GM18870 (cell line): ENCODE measurements around the gene THSD4.
"Not testable (repeated sequence)": the region's sequence is repeated elsewhere in the genome, so short reads cannot be mapped to it uniquely, and the experiment has no call there.

Experiments
- ATAC-seq: cut with Tn5 transposase; IDR thresholded peaks from one replicate; pipeline ENCODE4 v1.9.1; 2021; ENCODE audit warnings: moderate library complexity; ENCODE audit not compliant: unreplicated experiment

THSD4 gene

DNA sequence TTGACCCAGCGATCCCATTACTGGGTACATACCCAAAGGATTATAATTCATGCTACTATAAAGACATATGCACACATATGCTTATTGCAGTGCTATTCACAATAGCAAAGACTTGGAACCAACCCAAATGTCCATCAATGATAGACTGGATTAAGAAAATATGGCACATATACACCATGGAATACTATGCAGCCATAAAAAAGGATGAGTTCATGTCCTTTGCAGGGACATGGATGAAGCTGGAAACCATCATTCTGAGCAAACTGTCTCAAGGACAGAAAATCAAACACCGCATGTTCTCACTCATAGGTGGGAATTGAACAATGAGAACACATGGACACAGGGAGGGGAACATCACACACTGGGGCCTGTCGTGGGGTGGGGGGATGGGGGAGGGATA is 286.5 kb downstream of the THSD4 start:
- not testable (repeated sequence) for ATAC-seq

GRCh38 chr15:71409541-71409940 is 294.3 kb downstream of the THSD4 start:
- ATAC-seq: no peak

DNA sequence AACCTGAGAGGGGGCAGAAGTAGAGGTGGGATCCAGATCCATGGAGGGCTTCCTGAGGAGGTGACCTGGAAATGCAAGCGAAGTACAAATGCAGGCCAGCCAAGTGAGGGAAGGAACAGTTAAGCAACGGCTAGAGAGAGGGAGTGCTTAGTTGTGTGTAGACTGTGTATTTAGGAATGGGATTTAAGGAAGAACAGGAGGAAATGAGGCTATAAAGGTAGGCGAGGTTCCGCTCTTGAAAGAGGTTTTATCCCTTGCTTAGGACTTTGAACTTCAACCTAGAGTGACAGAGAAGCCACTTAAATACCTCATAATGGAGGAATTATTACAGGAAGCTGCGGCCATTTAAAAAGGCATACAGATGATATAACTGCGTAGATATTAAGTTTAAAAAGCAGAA is 295.1 kb downstream of the THSD4 start:
- no peak for ATAC-seq

DNA sequence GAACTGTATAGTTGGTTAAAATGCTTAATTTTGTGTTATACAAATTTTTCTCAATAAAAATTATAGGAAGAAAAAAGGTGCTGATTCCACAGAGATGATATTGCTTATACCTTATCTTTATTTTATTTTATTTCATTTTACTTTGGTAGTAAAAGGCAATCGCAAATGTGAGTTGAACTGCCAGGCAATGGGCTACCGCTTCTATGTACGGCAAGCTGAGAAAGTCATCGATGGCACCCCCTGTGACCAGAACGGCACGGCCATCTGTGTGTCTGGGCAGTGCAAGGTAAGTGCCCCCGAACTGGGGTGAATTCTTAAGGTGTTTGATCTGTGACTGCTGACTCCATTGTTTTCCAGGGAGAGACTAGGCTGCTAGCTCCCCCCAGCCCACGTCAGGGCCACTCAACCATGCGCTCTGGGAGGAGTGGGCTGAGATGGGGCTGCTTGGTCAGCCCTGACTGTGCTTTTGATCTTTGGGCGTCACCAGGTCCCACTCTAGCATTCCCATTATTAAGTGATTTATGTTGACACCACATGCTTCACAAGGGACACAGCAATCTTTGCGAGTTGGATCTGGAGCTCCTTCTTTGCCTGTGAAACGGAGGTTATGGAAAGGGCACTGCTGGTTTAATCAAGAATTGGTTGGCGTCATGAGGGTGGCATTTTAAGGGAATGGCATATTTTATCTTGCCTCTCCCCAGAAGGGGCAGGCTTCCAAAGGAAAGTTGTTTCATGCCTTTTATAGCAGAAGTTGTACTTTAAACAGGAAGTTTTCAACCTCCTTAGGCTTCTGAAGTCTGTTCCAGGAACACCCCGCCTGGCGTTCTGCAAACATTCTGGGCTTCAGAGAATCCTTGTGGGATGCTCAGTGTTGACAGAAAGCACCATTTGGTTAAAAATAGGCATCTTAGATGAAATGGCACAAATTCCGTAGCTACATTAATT is 296.5 kb downstream of the THSD4 start:
- no peak for ATAC-seq

DNA sequence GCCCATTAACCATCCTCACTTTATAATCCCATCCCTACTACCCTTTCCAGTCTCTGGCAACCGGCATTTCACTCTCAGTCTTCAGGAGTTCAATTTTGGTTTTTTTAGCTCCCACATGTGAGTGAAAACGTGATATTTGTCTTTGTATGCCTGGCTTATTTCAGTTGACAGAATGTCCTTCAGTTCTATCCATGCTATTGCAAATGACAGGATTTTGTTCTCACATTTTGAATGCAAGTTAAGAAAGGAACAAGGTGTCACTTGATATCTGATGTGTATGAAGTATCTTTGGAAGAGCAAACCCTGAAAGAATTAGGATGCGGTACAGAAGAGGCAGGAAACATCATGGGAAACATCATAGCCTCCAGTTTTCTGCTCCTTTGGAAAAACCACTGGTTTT is 298.1 kb downstream of the THSD4 start:
- ATAC-seq: no peak

DNA sequence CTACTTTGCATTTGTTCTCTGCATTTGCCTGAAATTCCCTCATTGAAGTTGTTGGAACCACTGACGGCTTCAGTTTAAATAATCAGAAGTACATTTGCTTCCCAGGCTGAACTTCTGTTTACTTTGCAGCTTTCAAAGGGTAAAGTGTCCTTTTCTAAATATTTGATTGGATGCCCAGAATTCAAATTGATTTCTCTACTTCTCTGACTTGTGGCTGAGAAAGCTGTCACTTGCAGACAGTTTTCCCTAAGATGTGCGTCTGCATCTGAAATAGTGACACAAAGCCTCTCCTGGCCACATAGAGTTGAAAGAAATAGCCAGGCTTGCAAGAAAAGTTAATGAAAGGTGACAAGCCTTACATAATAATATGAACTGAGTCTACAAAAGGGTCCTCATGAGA is 299.6 kb downstream of the THSD4 start:
- no peak for ATAC-seq

DNA sequence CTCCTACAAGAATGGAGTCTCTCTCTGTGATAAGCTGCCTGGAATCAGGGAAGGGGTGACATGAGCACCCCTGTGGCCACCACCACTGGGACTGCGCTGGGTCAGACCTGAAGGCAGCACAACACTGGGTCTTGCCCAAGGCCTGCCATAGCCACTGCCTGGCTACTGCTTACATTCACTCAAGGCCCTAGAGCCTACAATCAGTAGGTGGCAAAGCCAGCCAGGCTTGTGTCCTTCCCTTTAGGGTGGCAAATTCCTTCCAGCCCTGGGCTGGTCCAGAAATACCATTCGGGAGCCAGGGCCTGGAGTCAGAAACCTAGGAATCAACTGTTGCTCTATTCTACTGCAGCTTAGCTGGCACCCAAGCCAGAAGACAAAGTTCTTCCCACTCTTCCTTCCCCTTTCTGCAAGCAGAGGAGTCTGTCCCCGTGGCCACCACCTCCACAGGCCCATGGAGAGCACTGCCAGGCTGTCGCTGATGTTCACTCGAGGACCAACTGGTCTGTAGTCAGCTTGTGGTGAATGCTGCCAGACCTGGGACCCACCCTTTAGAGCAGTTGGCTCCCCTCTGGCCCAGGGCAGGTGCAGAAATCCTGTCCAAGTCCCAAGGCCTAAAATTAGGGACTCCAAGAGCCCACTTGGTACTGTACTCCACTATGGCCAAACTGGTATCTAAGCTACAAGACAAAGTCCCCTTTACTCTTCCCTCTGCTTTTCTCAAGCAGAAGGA is 307.4 kb downstream of the THSD4 start:
- ATAC-seq: no peak

DNA sequence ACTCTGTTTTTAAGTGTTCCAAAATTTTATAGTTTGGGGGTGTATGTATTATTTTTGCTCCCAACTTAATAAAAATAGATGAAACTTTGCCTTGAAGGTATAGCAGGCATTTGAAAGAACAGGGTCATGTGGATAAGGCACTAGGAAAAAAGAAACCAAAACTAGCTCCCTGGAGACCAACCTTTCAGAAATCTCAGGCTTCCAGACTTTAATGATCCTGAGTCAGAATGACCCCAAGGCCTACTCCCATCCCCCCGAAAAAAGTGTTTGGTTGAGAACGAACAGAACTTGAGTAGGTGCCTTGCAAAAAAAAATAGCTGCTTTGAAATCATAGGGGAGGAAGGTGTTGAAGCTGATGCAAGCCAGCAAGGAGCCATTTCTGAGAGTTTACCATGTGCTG is 309.5 kb downstream of the THSD4 start:
- ATAC-seq: no peak

- ATAC-seq: no peak
These were observed 310.1 kb downstream of the THSD4 start for GRCh38 chr15:71425388-71425787.

GRCh38 chr15:71426792-71427191 is 311.5 kb downstream of the THSD4 start:
- ATAC-seq: no peak

GRCh38 chr15:71430782-71431181 is 315.5 kb downstream of the THSD4 start:
- ATAC-seq: no peak

- no peak for ATAC-seq
These were observed 316.4 kb downstream of the THSD4 start for GRCh38 chr15:71431343-71432336.

- ATAC-seq: no peak
These were observed 318.1 kb downstream of the THSD4 start for GRCh38 chr15:71433402-71433801.

- no peak for ATAC-seq
These were observed 319.5 kb downstream of the THSD4 start for GRCh38 chr15:71434774-71435173.

DNA sequence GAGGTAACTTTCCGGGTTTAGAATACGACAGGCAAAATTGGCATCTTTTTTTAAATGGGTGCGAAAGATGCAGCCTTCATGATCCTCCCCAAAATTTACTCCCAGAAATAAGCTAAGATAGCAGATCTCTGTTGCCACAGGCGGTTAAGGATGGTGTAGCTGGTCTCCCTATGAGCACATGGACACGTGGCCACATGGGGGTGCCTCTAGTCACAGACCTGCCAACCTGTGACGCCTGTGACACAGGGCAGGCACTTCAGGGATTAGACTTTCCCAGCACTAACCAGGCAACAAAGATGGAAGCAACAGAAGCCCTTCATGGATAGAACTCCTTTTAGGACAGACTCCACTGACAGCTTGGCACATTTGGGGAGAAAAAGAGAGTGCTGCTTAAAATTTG is 320.3 kb downstream of the THSD4 start:
- ATAC-seq: no peak

GRCh38 chr15:71436854-71437253 is 321.6 kb downstream of the THSD4 start:
- ATAC-seq: no peak

DNA sequence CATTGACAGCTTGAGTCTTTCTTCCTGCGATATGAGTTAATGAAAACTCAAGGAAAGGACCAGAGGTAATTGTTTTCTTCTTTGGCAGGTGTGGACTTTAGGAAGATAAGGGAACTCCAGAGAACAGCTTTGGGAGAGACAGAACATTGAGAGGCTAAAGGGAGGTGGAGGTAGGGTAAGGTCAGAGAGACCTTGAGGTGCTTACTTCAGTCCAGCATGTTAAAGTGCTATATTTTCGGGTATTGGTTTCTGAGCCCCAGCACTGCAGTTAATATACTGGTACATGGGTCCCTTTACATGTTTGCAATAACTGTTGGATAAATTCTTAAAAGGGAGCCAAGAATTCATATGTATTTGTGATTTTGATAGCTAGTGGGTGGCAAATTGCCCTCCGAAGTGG is 322.1 kb downstream of the THSD4 start:
- ATAC-seq: no peak

DNA sequence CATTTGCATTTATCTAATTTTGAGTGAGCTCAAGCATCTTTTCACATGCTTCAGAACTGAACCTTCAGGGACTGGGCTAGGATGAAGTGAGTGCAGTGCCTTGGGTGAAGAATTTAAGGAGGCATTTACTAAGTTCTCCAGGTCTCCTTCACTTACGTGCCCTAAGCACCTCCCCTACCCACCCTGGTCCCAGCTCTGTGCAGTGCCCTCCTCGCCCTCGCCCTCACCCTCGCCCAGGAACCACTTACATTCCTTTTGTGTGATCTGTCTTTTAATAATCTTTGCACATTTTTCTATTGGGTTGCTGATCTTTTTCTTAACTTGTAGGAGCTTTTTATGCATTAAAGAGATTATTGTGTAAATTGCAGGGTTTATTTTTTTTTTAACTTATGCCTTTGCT is 322.6 kb downstream of the THSD4 start:
- ATAC-seq: no peak

DNA sequence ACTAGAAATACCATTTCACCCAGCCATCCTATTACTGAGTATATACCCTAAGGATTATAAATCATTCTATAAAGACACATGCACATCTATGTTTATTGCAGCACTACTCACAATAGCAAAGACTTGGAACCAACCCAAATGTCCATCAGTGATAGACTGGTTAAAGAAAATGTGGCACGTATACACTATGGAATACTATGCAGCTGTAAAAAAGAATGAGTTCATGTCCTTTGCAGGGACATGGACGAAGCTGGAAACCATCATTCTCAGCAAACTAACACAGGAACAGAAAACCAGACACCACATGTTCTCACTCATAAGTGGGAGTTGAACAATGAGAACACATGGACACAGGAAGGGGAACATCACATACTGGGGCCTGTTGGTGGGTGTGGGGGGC is 324.2 kb downstream of the THSD4 start:
- ATAC-seq: not testable (repeated sequence)

- no peak for ATAC-seq
These were observed 325.3 kb downstream of the THSD4 start for GRCh38 chr15:71440489-71441110.
